Stimulated activated CD4-positive, alpha-beta T cell treated with anti-CD3 and anti-CD28 coated beads, Interleukin-4, amount 100 ng/mL, for 24 hours (primary cell): ENCODE measurements around the gene HPS5.

ENCODE experiments used
- DNase-seq: peaks from one replicate; pipeline ENCODE4 v3.0.0-alpha.2; 2020

HPS5 gene

DNA sequence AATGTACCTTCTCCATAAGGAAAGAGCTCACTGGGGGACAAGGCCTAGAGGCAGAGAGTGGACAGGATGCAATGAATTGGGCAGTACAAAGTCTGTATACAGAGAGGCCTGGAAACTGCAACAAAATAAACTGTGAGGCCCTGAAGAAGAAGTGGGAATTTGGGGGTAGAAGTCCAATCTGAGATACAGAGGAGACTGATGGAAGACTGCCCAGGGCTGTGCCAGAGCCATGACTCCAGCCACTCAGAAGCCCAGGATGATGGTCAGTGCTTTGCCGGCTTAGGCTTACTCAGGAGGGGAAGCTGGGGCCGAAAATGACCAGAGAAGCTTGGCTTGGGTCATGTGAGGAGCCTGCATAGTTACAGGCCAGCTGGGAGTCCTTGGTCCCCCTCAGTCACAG lies 91.1 kb downstream of the HPS5 start:
- no peak for DNase-seq

DNA sequence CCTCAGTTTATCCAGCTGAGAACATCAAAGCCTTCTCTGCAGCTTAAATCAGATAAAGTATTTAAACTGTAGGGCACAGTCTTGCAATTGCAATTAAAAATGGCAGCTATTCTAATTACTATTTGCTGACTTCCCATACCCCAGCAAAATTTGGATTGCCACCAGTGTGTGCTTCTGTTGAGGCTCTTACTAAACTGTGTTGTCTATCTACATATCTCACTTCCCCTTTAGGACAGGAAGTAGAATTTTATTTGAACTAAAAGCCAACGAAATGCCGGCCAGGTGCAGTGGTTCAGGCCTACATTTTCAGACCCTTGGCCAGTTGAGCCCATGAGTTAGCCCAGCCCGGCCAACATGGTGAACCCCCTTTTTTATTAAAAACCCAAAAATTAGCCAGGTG lies 92.4 kb downstream of the HPS5 start:
- no peak for DNase-seq
